IMR-90 (cell line): ENCODE results near the gene MAGEC3.

ENCODE experiments used
- CEBPB ChIP-seq: IDR thresholded peaks from 2 replicates; pipeline ENCODE4 v1.6.1; 2012; ENCODE audit warnings: low read depth, low read length, improper control_type of control experiment
- CTCF ChIP-seq: conservative IDR thresholded peaks from 2 replicates; pipeline ENCODE4 v1.5.1; 2012; ENCODE audit warnings: mild to moderate bottlenecking, low read depth, low read length, improper control_type of control experiment
- ELK1 ChIP-seq: fragments of 150-350 bp; IDR thresholded peaks from 2 replicates; pipeline ENCODE4 v1.6.1; 2016; ENCODE audit warnings: low read depth, mild to moderate bottlenecking, low read length, moderate library complexity, borderline replicate concordance
- MAZ ChIP-seq: IDR thresholded peaks from 2 replicates; pipeline ENCODE4 v1.6.1; 2012; ENCODE audit warnings: low read depth, mild to moderate bottlenecking, low read length, improper control_type of control experiment, moderate library complexity, borderline replicate concordance
- MXI1 ChIP-seq: IDR thresholded peaks from 2 replicates; pipeline ENCODE4 v1.6.1; 2012; ENCODE audit warnings: low read depth, mild to moderate bottlenecking, low read length, moderate library complexity, borderline replicate concordance
- NFE2L2 ChIP-seq: fragments of 150-350 bp; IDR thresholded peaks from 2 replicates; pipeline ENCODE4 v1.6.1; 2016; ENCODE audit warnings: low read depth, mild to moderate bottlenecking, low read length
- POLR2A ChIP-seq: IDR thresholded peaks from 2 replicates; pipeline ENCODE4 v1.6.1; 2012; ENCODE audit warnings: mild to moderate bottlenecking, low read depth, low read length
- RAD21 ChIP-seq: IDR thresholded peaks from 2 replicates; pipeline ENCODE4 v1.6.1; 2012; ENCODE audit warnings: low read length, improper control_type of control experiment
- RCOR1 ChIP-seq: IDR thresholded peaks from 2 replicates; pipeline ENCODE4 v1.6.1; 2012; ENCODE audit warnings: mild to moderate bottlenecking, low read length, improper control_type of control experiment; ENCODE audit not compliant: insufficient replicate concordance
- RFX5 ChIP-seq: IDR thresholded peaks from 2 replicates; pipeline ENCODE4 v1.8.0; 2012; ENCODE audit warnings: low read depth, mild to moderate bottlenecking, low read length, moderate library complexity
- SMC3 ChIP-seq: fragments of 150-350 bp; IDR thresholded peaks from 2 replicates; pipeline ENCODE4 v1.6.1; 2016; ENCODE audit warnings: low read depth, mild to moderate bottlenecking, antibody characterized with exemption, low read length, moderate library complexity
- USF2 ChIP-seq: fragments of 150-350 bp; IDR thresholded peaks from 2 replicates; pipeline ENCODE4 v1.6.1; 2017; ENCODE audit warnings: mild to moderate bottlenecking, antibody characterized with exemption, low read length, low read depth

DNA sequence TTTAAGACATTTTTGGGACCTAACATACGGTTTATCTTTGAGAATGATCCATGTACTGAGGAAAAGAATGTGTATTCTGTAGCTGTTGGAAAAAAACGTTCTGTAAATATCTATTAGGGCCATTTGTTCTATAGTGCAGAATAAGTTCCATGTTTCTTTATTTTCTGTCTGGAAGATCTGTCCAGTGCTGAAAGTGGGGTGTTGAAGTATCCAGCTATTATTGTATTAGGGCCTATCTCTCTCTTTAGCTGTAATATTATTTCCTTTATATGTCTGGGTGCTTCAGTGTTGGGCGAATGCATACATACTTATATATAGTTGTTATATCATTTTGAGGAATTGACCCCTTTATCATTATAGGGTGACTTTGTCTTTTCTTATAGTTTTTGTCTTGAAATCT lies 90.3 kb downstream of the MAGEC3 start:
- TF ChIP-seq CTCF (no peak), POLR2A (no peak), RAD21 (no peak), SMC3 (no peak), MAZ (no peak), RFX5 (no peak), RCOR1 (no peak), CEBPB (no peak), USF2 (no peak), MXI1 (no peak), ELK1 (no peak), NFE2L2 (no peak)
